ENCODE results near the gene HIGD1C.
"Not testable (repeated sequence)": the region's sequence is repeated elsewhere in the genome, so short reads cannot be mapped to it uniquely, and the experiment has no call there.

The HIGD1C gene

DNA sequence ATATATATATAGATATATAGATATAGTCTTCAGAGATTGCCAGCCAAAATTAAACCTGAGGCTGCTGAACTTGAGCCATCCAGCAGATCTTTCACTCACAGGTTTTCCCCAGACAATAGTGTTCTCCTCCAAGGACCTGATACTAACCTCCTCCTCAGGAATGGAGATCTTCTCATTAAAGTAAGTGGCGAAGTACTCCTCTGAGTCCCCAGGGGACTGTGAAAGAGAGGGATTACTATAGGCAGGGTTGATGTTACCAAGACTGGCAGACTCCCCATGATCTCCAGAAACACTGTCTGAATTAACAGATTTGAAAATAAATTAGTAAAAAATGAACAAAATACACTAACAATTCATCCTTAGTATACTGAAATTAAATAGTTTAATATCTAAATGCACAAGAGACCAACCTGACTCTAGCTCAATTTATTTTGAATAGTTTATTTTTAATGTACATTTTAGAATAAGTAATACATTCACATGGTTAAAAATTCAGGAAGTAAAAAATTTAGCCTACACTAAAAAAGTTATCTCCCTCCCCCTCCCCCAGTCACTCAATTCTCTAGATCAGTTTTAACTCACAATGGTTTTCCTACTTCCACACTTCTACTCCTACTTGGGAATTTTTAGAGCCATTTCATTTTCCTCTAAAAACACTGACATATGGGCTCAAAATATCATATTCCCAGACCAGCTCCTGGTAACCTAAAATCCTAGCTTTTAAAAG lies 56.1 kb downstream of the HIGD1C start:
- TF ChIP-seq, protein P1, sequence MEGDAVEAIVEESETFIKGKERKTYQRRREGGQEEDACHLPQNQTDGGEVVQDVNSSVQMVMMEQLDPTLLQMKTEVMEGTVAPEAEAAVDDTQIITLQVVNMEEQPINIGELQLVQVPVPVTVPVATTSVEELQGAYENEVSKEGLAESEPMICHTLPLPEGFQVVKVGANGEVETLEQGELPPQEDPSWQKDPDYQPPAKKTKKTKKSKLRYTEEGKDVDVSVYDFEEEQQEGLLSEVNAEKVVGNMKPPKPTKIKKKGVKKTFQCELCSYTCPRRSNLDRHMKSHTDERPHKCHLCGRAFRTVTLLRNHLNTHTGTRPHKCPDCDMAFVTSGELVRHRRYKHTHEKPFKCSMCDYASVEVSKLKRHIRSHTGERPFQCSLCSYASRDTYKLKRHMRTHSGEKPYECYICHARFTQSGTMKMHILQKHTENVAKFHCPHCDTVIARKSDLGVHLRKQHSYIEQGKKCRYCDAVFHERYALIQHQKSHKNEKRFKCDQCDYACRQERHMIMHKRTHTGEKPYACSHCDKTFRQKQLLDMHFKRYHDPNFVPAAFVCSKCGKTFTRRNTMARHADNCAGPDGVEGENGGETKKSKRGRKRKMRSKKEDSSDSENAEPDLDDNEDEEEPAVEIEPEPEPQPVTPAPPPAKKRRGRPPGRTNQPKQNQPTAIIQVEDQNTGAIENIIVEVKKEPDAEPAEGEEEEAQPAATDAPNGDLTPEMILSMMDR (IDR thresholded peaks at IDR 0.05; ENCODE audit: insufficient read depth, low read length, poor library complexity, severe bottlenecking) = no peak

DNA sequence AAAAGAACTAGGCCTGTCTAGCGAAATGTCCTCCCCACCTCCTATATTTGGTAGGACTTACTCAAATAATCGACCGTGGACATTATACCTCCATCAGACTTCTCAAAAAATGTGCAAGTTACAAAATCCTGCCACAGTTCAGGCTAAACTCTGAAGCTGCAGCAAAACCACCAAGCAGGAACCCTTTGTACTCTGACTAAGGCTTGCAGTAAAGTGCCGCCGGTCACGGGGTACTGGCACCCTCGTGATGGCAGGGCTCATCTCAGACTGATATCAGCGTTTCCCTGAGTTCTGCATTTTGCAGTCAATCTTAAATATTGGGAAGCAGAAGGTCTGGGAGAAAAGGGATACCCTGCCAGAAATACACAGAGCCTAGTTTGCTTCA lies 56.7 kb downstream of the HIGD1C start:
- H3K27me3 ChIP-seq (replicated peaks; ENCODE audit: control insufficient read depth, insufficient read depth, low read length) = no peaks in the 10 kb centered on the region
- H3K36me3 ChIP-seq (ENCODE audit: control insufficient read depth, insufficient read depth, low read length) = peaks cover 2% of the 10 kb centered on the region
- H3K4me3 ChIP-seq (replicated peaks; ENCODE audit: low read depth, low read length) = no peak overlapping the region
- TF ChIP-seq, protein P1 (IDR thresholded peaks at IDR 0.05; ENCODE audit: insufficient read depth, low read length, poor library complexity, severe bottlenecking) = no peak
- DNase-seq (ENCODE audit: extremely low read depth, insufficient read length) = no peak

More for the DNA sequence above, 56.1 kb downstream of the HIGD1C start:
- no peak for DNase-seq (ENCODE audit: extremely low read depth, insufficient read length)
- Histone ChIP-seq H3K4me3 (replicated peaks; ENCODE audit: low read depth, low read length) (no peak overlapping the region), H3K36me3 (ENCODE audit: control insufficient read depth, insufficient read depth, low read length) (peaks cover 2% of the 10 kb centered on the region), H3K27me3 (replicated peaks; ENCODE audit: control insufficient read depth, insufficient read depth, low read length) (no peaks in the 10 kb centered on the region)

DNA sequence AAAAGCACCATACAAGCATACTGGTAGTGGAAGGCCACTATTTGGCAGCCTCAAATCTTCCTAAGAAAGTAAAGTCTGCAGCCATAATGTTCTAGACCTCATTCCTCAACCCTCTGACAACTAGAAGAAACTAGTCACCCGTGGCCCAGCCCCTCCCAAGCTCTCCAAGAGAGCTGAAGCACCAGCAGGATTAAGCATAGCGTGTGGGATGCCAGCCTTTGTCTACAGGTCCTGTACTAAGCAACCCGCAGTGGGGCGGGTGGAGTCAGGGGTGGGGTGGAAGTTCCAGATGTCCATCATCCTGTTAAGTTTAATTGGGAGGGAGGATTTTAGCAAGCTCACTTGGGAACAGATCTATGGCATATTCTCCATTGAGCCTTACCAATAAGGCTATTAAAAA lies 59.6 kb downstream of the HIGD1C start:
- Histone ChIP-seq H3K4me3 (replicated peaks; ENCODE audit: low read depth, low read length) (no peak overlapping the region), H3K36me3 (ENCODE audit: control insufficient read depth, insufficient read depth, low read length) (no peaks in the 10 kb centered on the region), H3K27me3 (replicated peaks; ENCODE audit: control insufficient read depth, insufficient read depth, low read length) (no peaks in the 10 kb centered on the region)
- DNase-seq (ENCODE audit: extremely low read depth, insufficient read length) = no peak
- TF ChIP-seq, protein P1 (IDR thresholded peaks at IDR 0.05; ENCODE audit: insufficient read depth, low read length, poor library complexity, severe bottlenecking) = no peak

DNA sequence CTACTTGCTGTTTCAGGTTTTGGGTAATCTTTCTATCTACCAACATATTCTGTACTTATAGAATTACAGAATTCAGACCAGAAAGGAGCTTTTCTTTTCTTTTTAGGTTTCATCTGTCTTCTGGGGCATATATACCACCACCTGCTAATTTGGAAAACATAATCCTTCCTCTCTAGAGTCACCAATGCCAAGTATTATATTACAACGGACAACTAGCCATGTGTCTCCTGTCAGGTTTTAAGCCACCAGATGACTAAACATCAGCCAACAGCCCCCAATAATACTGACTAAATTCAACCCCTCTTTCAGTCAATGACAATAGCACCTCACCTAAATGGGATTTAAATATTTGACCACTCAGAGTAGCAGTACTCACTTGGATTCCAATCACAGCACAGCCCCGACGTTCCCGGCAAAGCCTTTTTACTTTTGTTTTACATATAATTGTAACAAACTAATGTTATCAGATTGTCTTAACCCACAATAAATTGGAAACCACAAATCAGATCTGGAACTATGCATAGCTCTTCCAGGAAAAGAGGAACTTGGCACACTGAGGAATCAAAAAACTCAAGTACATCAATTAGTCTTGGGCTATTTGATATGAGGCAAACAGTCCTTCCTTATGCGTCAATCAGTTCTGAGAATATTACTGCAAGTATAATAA lies 60.4 kb downstream of the HIGD1C start:
- no peaks in the 10 kb centered on the region for H3K27me3 ChIP-seq (replicated peaks; ENCODE audit: control insufficient read depth, insufficient read depth, low read length)
- TF ChIP-seq, protein P1 (IDR thresholded peaks at IDR 0.05; ENCODE audit: insufficient read depth, low read length, poor library complexity, severe bottlenecking) = no peak
- no peaks in the 10 kb centered on the region for H3K36me3 ChIP-seq (ENCODE audit: control insufficient read depth, insufficient read depth, low read length)
- no peak overlapping the region for H3K4me3 ChIP-seq (replicated peaks; ENCODE audit: low read depth, low read length)
- DNase-seq (ENCODE audit: extremely low read depth, insufficient read length) = no peak

DNA sequence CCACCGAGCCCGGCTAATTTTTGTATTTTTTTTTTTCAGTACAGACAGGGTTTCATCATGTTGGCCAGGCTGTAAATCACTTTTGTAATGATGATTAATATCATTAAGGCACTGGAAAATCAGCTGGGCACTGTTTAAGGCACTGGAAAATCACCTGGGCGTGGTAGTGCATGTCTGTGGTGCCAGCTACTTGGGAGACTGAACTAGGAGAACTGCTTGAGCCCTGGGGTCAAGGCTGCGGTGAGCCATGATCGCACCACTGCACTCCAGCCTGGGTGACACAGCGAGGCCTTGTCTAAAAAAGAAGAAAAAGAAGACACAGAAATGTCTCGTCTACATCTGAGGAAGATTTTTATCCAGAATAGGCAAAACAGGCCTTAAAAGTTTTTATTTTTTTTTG lies 61.1 kb downstream of the HIGD1C start:
- Histone ChIP-seq H3K36me3 (ENCODE audit: control insufficient read depth, insufficient read depth, low read length) (no peaks in the 10 kb centered on the region), H3K4me3 (replicated peaks; ENCODE audit: low read depth, low read length) (no peak overlapping the region), H3K27me3 (replicated peaks; ENCODE audit: control insufficient read depth, insufficient read depth, low read length) (no peaks in the 10 kb centered on the region)
- DNase-seq (ENCODE audit: extremely low read depth, insufficient read length) = no peak
- TF ChIP-seq, protein P1 (IDR thresholded peaks at IDR 0.05; ENCODE audit: insufficient read depth, low read length, poor library complexity, severe bottlenecking) = no peak

DNA sequence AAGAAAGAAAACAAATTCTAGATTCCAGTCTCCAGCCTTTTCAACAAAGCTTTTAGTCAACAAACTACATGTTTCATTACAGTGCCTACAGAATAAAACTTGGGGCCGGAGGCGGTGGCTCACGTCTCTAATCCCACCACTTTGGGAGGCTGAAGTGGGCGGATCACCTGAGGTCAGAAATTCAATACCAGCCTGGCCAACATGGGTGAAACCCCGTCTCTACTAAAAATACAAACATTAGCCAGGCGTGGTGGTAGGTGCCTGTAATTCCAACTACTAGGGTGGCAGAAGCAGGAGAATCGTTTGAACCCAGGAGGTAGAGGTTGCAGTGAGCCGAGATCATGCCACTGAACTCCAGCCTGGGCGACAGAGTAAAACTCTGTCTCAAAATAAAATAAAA lies 62.1 kb downstream of the HIGD1C start:
- not testable (repeated sequence) for H3K36me3 ChIP-seq (ENCODE audit: control insufficient read depth, insufficient read depth, low read length); H3K27me3 ChIP-seq (replicated peaks; ENCODE audit: control insufficient read depth, insufficient read depth, low read length); DNase-seq (ENCODE audit: extremely low read depth, insufficient read length); H3K4me3 ChIP-seq (replicated peaks; ENCODE audit: low read depth, low read length)
